Lower leg skin (tissue), 3 donors: ENCODE data around the gene NPAS3.

Experiments used
- CTCF ChIP-seq, 3 donors: fragments of 450-650 bp; IDR thresholded peaks; one replicate each; pipeline ENCODE4 v1.5.1; 2016; ENCODE audit warnings: antibody characterized with exemption in 3 of 3, mild to moderate bottlenecking in 3 of 3, moderate library complexity in 2 of 3
- POLR2A ChIP-seq, 2 donors: fragments of 450-650 bp; IDR thresholded peaks; one replicate each; pipeline ENCODE4 v1.6.1; 2016 to 2017; ENCODE audit warnings: antibody characterized with exemption in 2 of 2, mild to moderate bottlenecking in 1 of 2, moderate library complexity in 1 of 2

DNA sequence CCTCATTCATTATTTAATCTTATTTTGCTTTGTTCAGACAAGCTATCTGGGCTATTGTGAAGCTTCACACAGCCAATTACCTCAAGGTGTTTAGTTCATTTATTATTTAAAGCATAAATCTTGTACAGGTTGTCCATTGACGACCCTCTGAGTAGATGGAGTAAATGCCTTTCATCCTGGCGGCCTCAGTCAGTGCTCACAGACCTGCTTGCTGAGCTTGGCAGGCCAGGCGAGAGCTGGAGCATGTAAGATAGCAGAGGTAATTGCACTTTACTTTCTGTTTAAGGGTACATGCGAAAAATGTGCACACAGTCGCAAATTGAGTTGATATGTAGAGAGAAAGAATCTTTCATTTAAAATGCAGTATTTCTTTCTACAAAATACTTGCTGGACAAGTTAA, 224.4 kb downstream of the NPAS3 start:
- no peak for TF ChIP-seq POLR2A (IDR thresholded peaks at IDR 0.05)
- no peak for TF ChIP-seq CTCF (IDR thresholded peaks at IDR 0.05)
